Large intestine (tissue), 3 donors: Measurements from ENCODE around the gene BDH1. TPM values are rescaled to one million over a fixed set of nuclear protein-coding genes. Genes with fewer than 3 reads are reported as not detected.

ENCODE experiments used
- DNase-seq, 2 donors: peaks; one replicate each; pipeline versions ENCODE4 v3.0.0 to v3.0.0-alpha.2; 2013
- H3K27ac ChIP-seq: one replicate; pipeline ENCODE4 v1.5.1; 2013; ENCODE audit warnings: low read length
- H3K27me3 ChIP-seq: 2 replicates; pipeline ENCODE4 v1.6.1; 2013; ENCODE audit warnings: low read length; ENCODE audit not compliant: control insufficient read depth, insufficient read depth
- H3K36me3 ChIP-seq: 2 replicates; pipeline ENCODE4 v1.6.1; 2013; ENCODE audit warnings: low read length; ENCODE audit not compliant: control insufficient read depth, insufficient read depth
- H3K4me1 ChIP-seq: one replicate; pipeline ENCODE4 v1.6.1; 2013; ENCODE audit warnings: low read length; ENCODE audit not compliant: control insufficient read depth, insufficient read depth
- H3K4me3 ChIP-seq: one replicate; pipeline ENCODE4 v1.5.1; 2013; ENCODE audit warnings: low read length
- H3K9me3 ChIP-seq: one replicate; pipeline ENCODE4 v1.6.1; 2013; ENCODE audit warnings: mild to moderate bottlenecking, low read depth, low read length, moderate library complexity; ENCODE audit not compliant: control insufficient read depth
- WGBS: methylation state at CpG from one replicate; pipeline ENCODE4 v1.1.5; 2013; ENCODE audit warnings: low lambda C conversion rate; ENCODE audit not compliant: insufficient coverage; 5-methylcytosine and 5-hydroxymethylcytosine counted together
- polyA plus RNA-seq: library from polyadenylated mRNA; unstranded; fragments of 120-200 nt; gene quantifications from one replicate; pipeline ENCODE4 v1.2.1, GENCODE V29; 2013

Gene BDH1
- polyA plus RNA-seq, 1 donor = 71.0 TPM

- no peak overlapping the region for H3K4me3 ChIP-seq
- 100% methylated on average over 1 of the region's 7 CpGs for WGBS
- no peaks in the 10 kb centered on the region for H3K36me3 ChIP-seq
- no peaks in the 10 kb centered on the region for H3K27me3 ChIP-seq
- no peak overlapping the region for H3K27ac ChIP-seq
- DNase-seq = no peak
- H3K9me3 ChIP-seq = peaks cover 5% of the 10 kb centered on the region
- H3K4me1 ChIP-seq = peaks cover 5% of the 10 kb centered on the region
These were observed 93.0 kb downstream of the BDH1 start for GRCh38 chr3:197462808-197463207.

- no peaks in the 10 kb centered on the region for H3K36me3 ChIP-seq
- DNase-seq = no peak
- H3K9me3 ChIP-seq = peaks cover 5% of the 10 kb centered on the region
- H3K27me3 ChIP-seq = no peaks in the 10 kb centered on the region
- H3K27ac ChIP-seq = no peak overlapping the region
- H3K4me1 ChIP-seq = peaks cover 18% of the 10 kb centered on the region
- 100% methylated on average over 1 of the region's 6 CpGs for WGBS
- no peak overlapping the region for H3K4me3 ChIP-seq
These were observed 95.1 kb downstream of the BDH1 start for GRCh38 chr3:197460639-197461038.

- peaks cover 5% of the 10 kb centered on the region for H3K9me3 ChIP-seq
- peaks cover 18% of the 10 kb centered on the region for H3K4me1 ChIP-seq
- no CpG with 5 or more reads among the region's 13 CpGs for WGBS
- DNase-seq = no peak
- no peaks in the 10 kb centered on the region for H3K36me3 ChIP-seq
- H3K27ac ChIP-seq = no peak overlapping the region
- H3K4me3 ChIP-seq = no peak overlapping the region
- peaks cover 2% of the 10 kb centered on the region for H3K27me3 ChIP-seq
These were observed 95.8 kb downstream of the BDH1 start for GRCh38 chr3:197460002-197460401.

Other genes starting within 250 kb of the BDH1 start
- gene RUBCN, start 180.9 kb upstream of the BDH1 start, polyA plus RNA-seq = 15.9 TPM
- gene FYTTD1, start 193.9 kb upstream of the BDH1 start, polyA plus RNA-seq = 40.8 TPM
- 40.6 TPM for gene LRCH3, start 235.3 kb upstream of the BDH1 start, polyA plus RNA-seq